IMR-90 (cell line): ENCODE data around the gene TACC2. TPM values are rescaled to one million over a fixed set of nuclear protein-coding genes. Genes with fewer than 3 reads are reported as not detected.

ENCODE experiments used
- ATAC-seq: fragments of 200-7000 bp; cut with Tn5 transposase; 2 replicates; pipeline ENCODE4 v1.9.1; 2020; ENCODE audit warnings: low read depth, mild to moderate bottlenecking, moderate library complexity
- BruUV-seq: library from RNA; stranded (reverse); fragments of 400-500 nt; replicated peaks from 2 replicates; lab custom pipeline; 2021; lab: Mats Ljungman, UMichigan
- CTCF ChIA-PET: fragments of 300-600 bp; formaldehyde crosslinking; extraction: SDS; loops from one replicate; lab custom pipeline; 2021; ENCODE audit warnings: antibody characterized with exemption; lab: Yijun Ruan, JAX
- POLR2A ChIA-PET: fragments of 300-600 bp; sonication (Branson Sonifier 250); formaldehyde crosslinking; loops from one replicate; lab custom pipeline; 2022; ENCODE audit warnings: antibody characterized with exemption; ENCODE audit not compliant: unreplicated experiment; lab: Charles Lee
- DNase-seq: peaks from one replicate; pipeline ENCODE4 v3.0.0; 2013
- H2AFZ ChIP-seq: replicated peaks from 2 replicates; pipeline ENCODE3; 2013; ENCODE audit warnings: low read length, mild to moderate bottlenecking; ENCODE audit not compliant: poor library complexity
- H2AK5ac ChIP-seq: 2 replicates; pipeline ENCODE4 v1.6.1; 2013; ENCODE audit warnings: low read depth, low read length, inconsistent platforms
- H2AK9ac ChIP-seq: replicated peaks from 2 replicates; pipeline ENCODE3; 2013; ENCODE audit warnings: mild to moderate bottlenecking, low read depth, low read length, moderate library complexity; ENCODE audit not compliant: poor library complexity
- H2BK120ac ChIP-seq: 2 replicates; pipeline ENCODE4 v1.6.1; 2013; ENCODE audit warnings: low read depth, low read length, inconsistent platforms
- H2BK15ac ChIP-seq: 3 replicates; pipeline ENCODE4 v1.6.1; 2013; ENCODE audit warnings: low read depth, low read length, inconsistent platforms
- H2BK20ac ChIP-seq: 2 replicates; pipeline ENCODE4 v1.6.1; 2013; ENCODE audit warnings: low read depth, mild to moderate bottlenecking, inconsistent platforms, low read length, moderate library complexity
- H2BK5ac ChIP-seq: 2 replicates; pipeline ENCODE4 v1.6.1; 2013; ENCODE audit warnings: mild to moderate bottlenecking, low read depth, low read length, inconsistent platforms; ENCODE audit not compliant: poor library complexity, severe bottlenecking
- H3K14ac ChIP-seq: replicated peaks from 2 replicates; pipeline ENCODE4 v1.6.1; 2013; ENCODE audit warnings: low read depth, low read length, inconsistent platforms
- H3K18ac ChIP-seq: 2 replicates; pipeline ENCODE4 v1.6.1; 2013; ENCODE audit warnings: low read depth, low read length, control low read depth
- H3K23ac ChIP-seq: 2 replicates; pipeline ENCODE4 v1.6.1; 2013; ENCODE audit warnings: low read depth, low read length, inconsistent platforms
- H3K27ac ChIP-seq: 2 replicates; pipeline ENCODE4 v1.5.1; 2013; ENCODE audit warnings: mild to moderate bottlenecking, control low read depth, low read length; ENCODE audit not compliant: insufficient read depth
- H3K27me3 ChIP-seq: 2 replicates; pipeline ENCODE4 v1.6.1; 2013; ENCODE audit warnings: low read length; ENCODE audit not compliant: control insufficient read depth, insufficient read depth
- H3K36me3 ChIP-seq: 2 replicates; pipeline ENCODE4 v1.6.1; 2013; ENCODE audit warnings: low read length, mixed read lengths; ENCODE audit not compliant: control insufficient read depth, insufficient read depth
- H3K4ac ChIP-seq: 2 replicates; pipeline ENCODE4 v1.6.1; 2013; ENCODE audit warnings: low read depth, low read length, inconsistent platforms
- H3K4me1 ChIP-seq: 2 replicates; pipeline ENCODE4 v1.6.1; 2013; ENCODE audit warnings: low read length, mixed read lengths; ENCODE audit not compliant: control insufficient read depth, insufficient read depth
- H3K4me2 ChIP-seq: 2 replicates; pipeline ENCODE4 v1.6.1; 2013; ENCODE audit warnings: low read depth, mild to moderate bottlenecking, control low read depth, low read length, moderate library complexity
- H3K4me3 ChIP-seq: 2 replicates; pipeline ENCODE4 v1.5.1; 2013; ENCODE audit warnings: low read depth, mild to moderate bottlenecking, control low read depth, low read length, moderate library complexity; ENCODE audit not compliant: insufficient read depth
- H3K56ac ChIP-seq: 2 replicates; pipeline ENCODE4 v1.6.1; 2013; ENCODE audit warnings: low read length, inconsistent platforms; ENCODE audit not compliant: insufficient read depth; ENCODE audit errors: extremely low read depth
- H3K79me1 ChIP-seq, 2 experiments: 2 replicates each; pipeline ENCODE4 v1.6.1; 2013; ENCODE audit warnings: low read length in 2 of 2, inconsistent platforms in 1 of 2, low read depth in 1 of 2
- H3K9ac ChIP-seq: 2 replicates; pipeline ENCODE4 v1.6.1; 2013; ENCODE audit warnings: low read depth, low read length, control low read depth
- H3K9me1 ChIP-seq: 2 replicates; pipeline ENCODE4 v1.6.1; 2013; ENCODE audit warnings: low read length, inconsistent platforms; ENCODE audit not compliant: insufficient read depth
- H3K9me3 ChIP-seq: 2 replicates; pipeline ENCODE4 v1.6.1; 2013; ENCODE audit warnings: low read length; ENCODE audit not compliant: control insufficient read depth, insufficient read depth
- H4K20me1 ChIP-seq: 2 replicates; pipeline ENCODE4 v1.6.1; 2013; ENCODE audit warnings: low read length, inconsistent platforms; ENCODE audit not compliant: insufficient read depth
- H4K5ac ChIP-seq: 2 replicates; pipeline ENCODE4 v1.6.1; 2013; ENCODE audit warnings: mild to moderate bottlenecking, low read depth, low read length, control low read depth
- H4K8ac ChIP-seq, 2 experiments: 2 replicates each; pipeline ENCODE4 v1.6.1; 2013; ENCODE audit warnings: low read depth in 2 of 2, low read length in 2 of 2, control low read depth in 1 of 2, inconsistent platforms in 1 of 2
- H4K91ac ChIP-seq: 2 replicates; pipeline ENCODE4 v1.6.1; 2013; ENCODE audit warnings: low read depth, low read length, inconsistent platforms; ENCODE audit not compliant: insufficient read depth
- CEBPB ChIP-seq: IDR thresholded peaks from 2 replicates; pipeline ENCODE4 v1.6.1; 2012; ENCODE audit warnings: low read depth, low read length, improper control_type of control experiment
- MAFK ChIP-seq: IDR thresholded peaks from 2 replicates; pipeline ENCODE4 v1.6.1; 2012; ENCODE audit warnings: low read depth, low read length, improper control_type of control experiment
- POLR2A ChIP-seq: IDR thresholded peaks from 2 replicates; pipeline ENCODE4 v1.6.1; 2012; ENCODE audit warnings: mild to moderate bottlenecking, low read depth, low read length
- RCOR1 ChIP-seq: IDR thresholded peaks from 2 replicates; pipeline ENCODE4 v1.6.1; 2012; ENCODE audit warnings: mild to moderate bottlenecking, low read length, improper control_type of control experiment; ENCODE audit not compliant: insufficient replicate concordance
- SMC3 ChIP-seq: fragments of 150-350 bp; IDR thresholded peaks from 2 replicates; pipeline ENCODE4 v1.6.1; 2016; ENCODE audit warnings: low read depth, mild to moderate bottlenecking, antibody characterized with exemption, low read length, moderate library complexity
- WGBS, 2 experiments: methylation state at CpG; one replicate each; pipeline versions ENCODE4 v1.1.5 to v1.1.7; 2013; ENCODE audit warnings: missing lambda C conversion rate in 2 of 2; ENCODE audit not compliant: insufficient read length in 1 of 2; ENCODE audit errors: extremely low coverage in 2 of 2; 5-methylcytosine and 5-hydroxymethylcytosine counted together
- dilution Hi-C: fragments of 300-500 bp; cut with HindIII; formaldehyde crosslinking; loops from one replicate; pipeline ENCODE4 v1.14.3; 2018; ENCODE audit warnings: low sequenced_read_pairs; ENCODE audit not compliant: unreplicated experiment
- in situ Hi-C: fragments of 300-500 bp; cut with MboI; formaldehyde crosslinking; loops from 3 replicates; pipeline ENCODE4 v1.14.3; 2019; ENCODE audit warnings: low sequenced_read_pairs, inconsistent platforms, mixed read lengths
- intact Hi-C: fragments of 100-400 bp; cut with micrococcal nuclease; formaldehyde crosslinking; loops from 2 replicates; pipeline ENCODE4 v1.10.0; 2022
- polyA plus RNA-seq, 3 experiments: library from polyadenylated mRNA; depleted of rRNA; stranded (reverse); fragments of >200 nt; gene quantifications; 2 replicates each; pipeline ENCODE4 v1.2.3, GENCODE V29; 2012; ENCODE audit warnings: low replicate concordance in 1 of 3
- total RNA-seq: library from RNA; depleted of rRNA; stranded (reverse); fragments of >200 nt; gene quantifications from 2 replicates; pipeline ENCODE4 v1.2.3, GENCODE V29; 2012
- TF ChIP-seq, protein P1 (sequence below): fragments of 150-350 bp; IDR thresholded peaks from 2 replicates; pipeline ENCODE4 v1.6.1; 2017; ENCODE audit warnings: mild to moderate bottlenecking, antibody characterized with exemption, low read length, low read depth

The TACC2 gene
- total and polyA plus RNA-seq, 2 of the 4 experiments (the other 2 are of a cell fraction), result 2.9 to 15.4 TPM

DNA sequence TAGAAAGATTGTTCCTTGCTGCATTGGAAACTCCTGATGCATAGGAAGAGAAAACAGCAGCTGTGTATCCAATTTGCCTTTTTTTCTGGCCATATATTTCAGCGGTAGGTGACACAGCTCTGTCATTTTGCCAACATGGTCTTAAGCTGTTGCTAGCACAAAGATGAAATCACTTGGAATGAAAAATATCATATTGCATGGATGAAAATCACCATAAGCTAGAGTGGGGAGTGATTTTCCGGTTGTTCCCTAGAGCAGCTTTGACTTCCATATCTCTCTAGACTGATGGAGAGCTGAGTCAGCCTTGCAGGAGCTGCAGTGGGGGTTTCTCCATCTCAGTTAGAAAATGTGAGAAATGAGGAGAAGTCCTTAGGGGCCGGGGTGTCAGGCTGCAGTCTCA, 243.8 kb downstream of the TACC2 start:
- ATAC-seq (peak; percentile 94), DNase-seq (peak; percentile 95)
- Histone ChIP-seq H3K23ac (no peak overlapping the region), H3K18ac (no peak overlapping the region), H4K91ac (no peak overlapping the region), H3K9me3 (no peaks in the 10 kb centered on the region), H3K4me3 (no peak overlapping the region), H2BK15ac (no peak overlapping the region; the same call in 2 of the 3 replicates), H3K36me3 (peaks cover 11% of the 10 kb centered on the region; the same call in 1 of the 2 replicates), H2BK5ac (no peak overlapping the region), H2AK5ac (no peak overlapping the region), H3K56ac (no peak overlapping the region), H4K8ac (no peak overlapping the region), H3K9me1 (peaks cover 3% of the 10 kb centered on the region; the same call in 1 of the 2 replicates), H3K4me2 (no peak overlapping the region; the same call in 1 of the 2 replicates), H2AK9ac (no peak overlapping the region), H3K27ac (peak overlapping the region; percentile 0; the same call in 1 of the 2 replicates), H4K20me1 (no peaks in the 10 kb centered on the region), H3K79me1 (peaks cover 0 to 9% of the 10 kb centered on the region in 2 experiments; a peak in 1 of 4 replicates), H4K5ac (no peak overlapping the region), H2BK20ac (no peak overlapping the region), H2BK120ac (no peak overlapping the region), H3K27me3 (no peaks in the 10 kb centered on the region), H3K4me1 (peaks cover 8% of the 10 kb centered on the region; the same call in 1 of the 2 replicates), H2AFZ (no peak overlapping the region), H3K14ac (no peak overlapping the region), H3K4ac (no peak overlapping the region), H3K9ac (no peak overlapping the region)
- ChIA-PET CTCF (interaction anchor here (0.6 kb wide), 1 partner anchor 80 kb away, joined by 5 read pairs; no protein-coding TSS in a partner anchor), POLR2A (no interaction called here)
- intact Hi-C loops (loop anchor here (2.0 kb wide), 1 partner anchor 26 kb away; no protein-coding TSS in a partner anchor), in situ Hi-C loops (no loop called here), dilution Hi-C loops (no loop called here)
- TF ChIP-seq RCOR1, result no peak
- TF ChIP-seq, protein P1, sequence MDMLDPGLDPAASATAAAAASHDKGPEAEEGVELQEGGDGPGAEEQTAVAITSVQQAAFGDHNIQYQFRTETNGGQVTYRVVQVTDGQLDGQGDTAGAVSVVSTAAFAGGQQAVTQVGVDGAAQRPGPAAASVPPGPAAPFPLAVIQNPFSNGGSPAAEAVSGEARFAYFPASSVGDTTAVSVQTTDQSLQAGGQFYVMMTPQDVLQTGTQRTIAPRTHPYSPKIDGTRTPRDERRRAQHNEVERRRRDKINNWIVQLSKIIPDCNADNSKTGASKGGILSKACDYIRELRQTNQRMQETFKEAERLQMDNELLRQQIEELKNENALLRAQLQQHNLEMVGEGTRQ, result no peak
- TF ChIP-seq MAFK, result peak; percentile 64
- no peak; the same call in 1 of the 2 replicates for TF ChIP-seq POLR2A
- no peak for TF ChIP-seq SMC3
- TF ChIP-seq CEBPB, result 0 out of 2 replicates have a peak, but pooled peaks have one; percentile 8
- whole genome bisulfite sequencing, 2 experiments, result 25% methylated on average over 1 of the region's 3 CpGs; no CpG with 5 or more reads in 1 of the 2 experiments
- BruUV-seq, result no TSS peak
